ENCODE measurements around the gene RCC2. TPM values are rescaled to one million over a fixed set of nuclear protein-coding genes. Genes with fewer than 3 reads are reported as not detected.

The RCC2 gene
- total and polyA plus RNA-seq, 2 donors (not counting 3 experiments of a cell fraction or from before 2014, with no cell fraction given) = 137 to 166 TPM

GRCh38 chr1:17442841-17443240 lies 3.4 kb upstream of the RCC2 start:
- no peak overlapping the region for H3K4me3 ChIP-seq (replicated peaks in 1 of 3; ENCODE audit: insufficient read depth in 1 of 3, low read depth in 1 of 3, low read length in 3 of 3)
- H3K27me3 ChIP-seq (ENCODE audit: control insufficient read depth in 2 of 2, insufficient read depth in 2 of 2, low read length in 2 of 2) = peaks cover 3 to 7% of the 10 kb centered on the region in 2 experiments
- peaks cover 6% of the 10 kb centered on the region for H3K4me1 ChIP-seq (ENCODE audit: control insufficient read depth, extremely low read depth, insufficient read depth, low read length)
- CTCF ChIA-PET = interaction anchor here (1.2 to 1.4 kb wide), 3 partner anchors 26 to 34 kb away, joined by 4 to 5 read pairs (median 5); no protein-coding TSS in a partner anchor
- H3K9me3 ChIP-seq (replicated peaks; ENCODE audit: control insufficient read depth, insufficient read depth, low read length) = no peaks in the 10 kb centered on the region
- H3K27ac ChIP-seq (ENCODE audit: insufficient read depth, low read depth, low read length) = no peak overlapping the region
- H3K9ac ChIP-seq (replicated peaks; ENCODE audit: extremely low read depth, insufficient read depth, low read length) = no peak overlapping the region
- dilution Hi-C loops (cut with MboI; ENCODE audit: extremely low pct_ligation_motif_present, low sequenced_read_pairs) (no loop called here), intact Hi-C loops (cut with micrococcal nuclease) (no loop called here)
- no peak overlapping the region for H3K4me2 ChIP-seq (ENCODE audit: insufficient read depth, low read length)
- DNase-seq (ENCODE audit: low read depth, low spot score) = no peak
- POLR2A ChIA-PET = interaction anchor here (0.7 kb wide), 1 partner anchor 27 kb away, joined by 3 read pairs; no protein-coding TSS in a partner anchor
- no peaks in the 10 kb centered on the region for H3K36me3 ChIP-seq (ENCODE audit: control insufficient read depth in 2 of 2, extremely low read depth in 1 of 2, insufficient read depth in 2 of 2, low read length in 2 of 2)
- H3K79me2 ChIP-seq (ENCODE audit: control insufficient read depth, insufficient read depth, low read length) = peaks cover 9% of the 10 kb centered on the region
- BruUV-seq (replicated peaks) = no TSS peak
- no peak overlapping the region for H2AFZ ChIP-seq (ENCODE audit: low read depth, low read length)
- no peaks in the 10 kb centered on the region for H3K9me1 ChIP-seq (replicated peaks; ENCODE audit: control insufficient read depth, extremely low read depth, insufficient read depth, low read length)
- no peak for TF ChIP-seq GATA2 (IDR thresholded peaks at IDR 0.05; ENCODE audit: insufficient read depth, insufficient read length, low read depth, low read length)
- no peak for TF ChIP-seq EZH2 (IDR thresholded peaks at IDR 0.05; ENCODE audit: borderline replicate concordance, low read depth, low read length, severe bottlenecking)
- no peak for TF ChIP-seq CTCF (IDR thresholded peaks at IDR 0.05; ENCODE audit: extremely low read depth in 1 of 2, insufficient read depth in 1 of 2, low read depth in 1 of 2, low read length in 2 of 2)
- no peak for FAIRE-seq
- H4K20me1 ChIP-seq (replicated peaks; ENCODE audit: control insufficient read depth, extremely low read depth, insufficient read depth, low read length) = no peaks in the 10 kb centered on the region

GRCh38 chr1:17441993-17442357 lies 2.5 kb upstream of the RCC2 start:
- DNase-seq (ENCODE audit: low read depth, low spot score) (no peak), FAIRE-seq (no peak)
- peaks cover 0 to 7% of the 10 kb centered on the region in 2 experiments for H3K27me3 ChIP-seq (ENCODE audit: control insufficient read depth in 2 of 2, insufficient read depth in 2 of 2, low read length in 2 of 2)
- no TSS peak for BruUV-seq (replicated peaks)
- peaks cover 2% of the 10 kb centered on the region for H4K20me1 ChIP-seq (replicated peaks; ENCODE audit: control insufficient read depth, extremely low read depth, insufficient read depth, low read length)
- peaks cover 14% of the 10 kb centered on the region for H3K79me2 ChIP-seq (ENCODE audit: control insufficient read depth, insufficient read depth, low read length)
- no peak overlapping the region for H2AFZ ChIP-seq (ENCODE audit: low read depth, low read length)
- H3K9me1 ChIP-seq (replicated peaks; ENCODE audit: control insufficient read depth, extremely low read depth, insufficient read depth, low read length) = no peaks in the 10 kb centered on the region
- no peak overlapping the region for H3K27ac ChIP-seq (ENCODE audit: insufficient read depth, low read depth, low read length)
- ChIA-PET CTCF (interaction anchor here (0.5 to 1.4 kb wide), 3 partner anchors 27 to 43 kb away, joined by 4 to 5 read pairs (median 5); no protein-coding TSS in a partner anchor), POLR2A (interaction anchor here (0.5 to 0.7 kb wide), 2 partner anchors 28 kb away, joined by 3 to 7 read pairs; no protein-coding TSS in a partner anchor)
- no peak overlapping the region for H3K4me2 ChIP-seq (ENCODE audit: insufficient read depth, low read length)
- H3K36me3 ChIP-seq (ENCODE audit: control insufficient read depth in 2 of 2, extremely low read depth in 1 of 2, insufficient read depth in 2 of 2, low read length in 2 of 2) = no peaks in the 10 kb centered on the region
- H3K4me3 ChIP-seq (replicated peaks in 1 of 3; ENCODE audit: insufficient read depth in 1 of 3, low read depth in 1 of 3, low read length in 3 of 3) = no peak overlapping the region
- no peak for TF ChIP-seq POLR2A (IDR thresholded peaks at IDR 0.05; ENCODE audit: low read depth, low read length)
- TF ChIP-seq CTCF (IDR thresholded peaks at IDR 0.05; ENCODE audit: extremely low read depth in 1 of 2, insufficient read depth in 1 of 2, low read depth in 1 of 2, low read length in 2 of 2) = no peak
- TF ChIP-seq GATA2 (IDR thresholded peaks at IDR 0.05; ENCODE audit: insufficient read depth, insufficient read length, low read depth, low read length) = no peak
- TF ChIP-seq JUN (IDR thresholded peaks at IDR 0.05; ENCODE audit: borderline replicate concordance, insufficient read depth, insufficient read length, low read depth) = no peak
- dilution Hi-C loops (cut with MboI; ENCODE audit: extremely low pct_ligation_motif_present, low sequenced_read_pairs) (no loop called here), intact Hi-C loops (cut with micrococcal nuclease) (loop anchor here (2.0 kb wide), 1 partner anchor 35 kb away; no protein-coding TSS in a partner anchor)
- H3K9me3 ChIP-seq (replicated peaks; ENCODE audit: control insufficient read depth, insufficient read depth, low read length) = no peaks in the 10 kb centered on the region
- no peak overlapping the region for H3K9ac ChIP-seq (replicated peaks; ENCODE audit: extremely low read depth, insufficient read depth, low read length)
- peaks cover 7% of the 10 kb centered on the region for H3K4me1 ChIP-seq (ENCODE audit: control insufficient read depth, extremely low read depth, insufficient read depth, low read length)
